Muscle of leg (tissue), 11 donors: ENCODE measurements around the gene TBC1D22A. TPM values are rescaled to one million over a fixed set of nuclear protein-coding genes. Genes with fewer than 3 reads are reported as not detected.
A peak's percentile ranks its signal among the peaks of the same experiment; 100 is the strongest.

Experiments used
- DNase-seq: peaks from one replicate; pipeline ENCODE4 v3.0.0; 2013
- H3K27ac ChIP-seq: one replicate; pipeline ENCODE4 v1.5.1; 2013; ENCODE audit warnings: mild to moderate bottlenecking, low read length, control low read depth
- H3K27me3 ChIP-seq: one replicate; pipeline ENCODE4 v1.6.1; 2013; ENCODE audit warnings: low read length; ENCODE audit not compliant: control insufficient read depth, insufficient read depth
- H3K36me3 ChIP-seq: one replicate; pipeline ENCODE4 v1.6.1; 2013; ENCODE audit warnings: low read length; ENCODE audit not compliant: control insufficient read depth, insufficient read depth
- H3K4me1 ChIP-seq: one replicate; pipeline ENCODE4 v1.6.1; 2013; ENCODE audit warnings: low read length; ENCODE audit not compliant: control insufficient read depth, insufficient read depth
- H3K4me3 ChIP-seq: one replicate; pipeline ENCODE4 v1.5.1; 2013; ENCODE audit warnings: low read length, control low read depth
- H3K9me3 ChIP-seq: replicated peaks from 2 replicates; pipeline ENCODE4 v1.6.1; 2013; ENCODE audit warnings: low read depth, low read length; ENCODE audit not compliant: control insufficient read depth
- WGBS: methylation state at CpG from one replicate; pipeline ENCODE4 v1.1.5; 2013; ENCODE audit warnings: missing lambda C conversion rate; ENCODE audit not compliant: insufficient coverage; 5-methylcytosine and 5-hydroxymethylcytosine counted together
- polyA plus RNA-seq, 8 donors: library from polyadenylated mRNA; unstranded; fragments of 120-200 nt; gene quantifications; one replicate each; pipeline versions ENCODE4 v1.2.1 to v1.2.3, GENCODE V29; 2013; ENCODE audit warnings: inconsistent platforms in 1 of 8, low replicate concordance in 1 of 8; ENCODE audit not compliant: insufficient read length in 8 of 8, insufficient read depth in 1 of 8
- total RNA-seq: library from RNA; stranded (reverse); fragments of 120-200 nt; gene quantifications from one replicate; pipeline ENCODE4 v1.2.4, GENCODE V29; 2013

TBC1D22A gene
- total and polyA plus RNA-seq, 9 donors, result 8.0 to 16.9 (median 15.6) TPM

DNA sequence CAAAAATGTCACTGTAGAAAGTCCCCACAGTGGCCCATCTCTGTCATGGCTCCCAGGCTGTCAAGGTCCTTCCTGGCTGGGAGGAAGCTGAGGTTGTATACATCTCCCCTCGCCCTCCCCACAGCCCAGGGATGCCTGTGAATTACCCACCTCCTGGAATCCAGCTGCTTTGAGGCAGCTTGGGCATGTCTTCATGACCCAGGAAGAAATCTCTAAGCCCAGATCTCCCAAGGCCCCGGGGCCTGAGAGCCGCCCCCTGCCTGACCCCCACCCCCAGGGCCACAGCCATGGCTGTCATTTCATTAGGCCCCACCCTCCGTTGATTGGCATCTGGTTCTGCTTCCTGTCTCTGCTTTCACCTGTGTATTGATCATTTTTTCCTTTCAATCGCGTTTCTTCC, 207.5 kb downstream of the TBC1D22A start:
- no peak for DNase-seq
- Histone ChIP-seq H3K9me3 (no peaks in the 10 kb centered on the region), H3K4me3 (no peak overlapping the region), H3K27me3 (no peaks in the 10 kb centered on the region), H3K4me1 (peaks cover 15% of the 10 kb centered on the region), H3K36me3 (peaks cover 12% of the 10 kb centered on the region), H3K27ac (no peak overlapping the region)
- WGBS, result 75% methylated on average over 6 of the region's 6 CpGs

DNA sequence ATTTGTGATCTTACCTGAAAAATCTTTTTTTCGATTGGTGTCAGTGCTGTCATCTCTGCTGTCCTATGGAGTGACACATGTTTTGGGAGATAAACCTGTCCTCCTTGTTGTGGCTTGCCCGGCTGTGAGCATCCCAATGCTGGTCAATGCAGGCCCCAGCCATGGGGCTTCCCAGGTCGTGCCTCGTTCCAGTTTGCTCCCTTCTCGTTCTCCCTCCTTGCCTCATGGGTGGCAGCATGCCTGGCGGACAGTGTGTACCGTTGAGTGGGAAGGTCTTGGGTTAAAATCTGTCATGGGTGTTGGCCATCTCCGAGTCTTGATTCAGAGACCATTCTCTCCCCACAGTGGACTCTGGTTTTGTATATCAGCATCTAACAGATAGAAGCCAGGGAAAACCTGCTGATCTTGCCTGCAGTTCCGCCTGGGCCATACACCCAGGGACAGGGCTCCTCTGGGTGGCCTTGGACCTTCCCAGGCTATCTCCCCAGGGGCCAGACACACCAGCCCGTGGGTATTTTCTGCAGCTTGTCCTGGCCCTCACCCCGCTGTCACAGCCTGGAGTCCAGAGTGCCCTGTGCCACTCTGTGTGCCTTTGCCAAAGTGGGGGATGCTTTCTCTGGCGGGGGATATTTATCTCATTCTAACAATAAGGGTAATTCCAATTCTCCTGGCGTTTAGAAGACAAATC, 208.1 kb downstream of the TBC1D22A start:
- peaks cover 15% of the 10 kb centered on the region for H3K36me3 ChIP-seq
- H3K4me3 ChIP-seq, result no peak overlapping the region
- no peak for DNase-seq
- no peaks in the 10 kb centered on the region for H3K9me3 ChIP-seq
- H3K4me1 ChIP-seq, result peaks cover 15% of the 10 kb centered on the region
- peak overlapping the region; percentile 55 for H3K27ac ChIP-seq
- no peaks in the 10 kb centered on the region for H3K27me3 ChIP-seq
- 86% methylated on average over 4 of the region's 13 CpGs for WGBS

GRCh38 chr22:46971099-46971763, 208.8 kb downstream of the TBC1D22A start:
- peak overlapping the region; percentile 72 for H3K27ac ChIP-seq
- H3K27me3 ChIP-seq, result no peaks in the 10 kb centered on the region
- WGBS, result 26% methylated on average over 8 of the region's 17 CpGs
- H3K36me3 ChIP-seq, result peaks cover 17% of the 10 kb centered on the region
- peak; percentile 88 for DNase-seq
- H3K4me1 ChIP-seq, result peaks cover 15% of the 10 kb centered on the region
- no peak overlapping the region for H3K4me3 ChIP-seq
- no peaks in the 10 kb centered on the region for H3K9me3 ChIP-seq

GRCh38 chr22:46971764-46972125, 209.3 kb downstream of the TBC1D22A start:
- DNase-seq, result no peak
- 80% methylated on average over 8 of the region's 8 CpGs for WGBS
- H3K4me3 ChIP-seq, result no peak overlapping the region
- peaks cover 17% of the 10 kb centered on the region for H3K36me3 ChIP-seq
- no peaks in the 10 kb centered on the region for H3K27me3 ChIP-seq
- peaks cover 15% of the 10 kb centered on the region for H3K4me1 ChIP-seq
- H3K27ac ChIP-seq, result peak overlapping the region; percentile 72
- H3K9me3 ChIP-seq, result no peaks in the 10 kb centered on the region

- peaks cover 17% of the 10 kb centered on the region for H3K36me3 ChIP-seq
- H3K27ac ChIP-seq, result no peak overlapping the region
- peaks cover 15% of the 10 kb centered on the region for H3K4me1 ChIP-seq
- no peak for DNase-seq
- H3K4me3 ChIP-seq, result no peak overlapping the region
- no peaks in the 10 kb centered on the region for H3K9me3 ChIP-seq
- H3K27me3 ChIP-seq, result no peaks in the 10 kb centered on the region
- 95% methylated on average over 13 of the region's 17 CpGs for WGBS
These were observed 209.8 kb downstream of the TBC1D22A start for GRCh38 chr22:46972256-46972655.

GRCh38 chr22:46972901-46973831, 210.7 kb downstream of the TBC1D22A start:
- Histone ChIP-seq H3K27me3 (no peaks in the 10 kb centered on the region), H3K4me3 (no peak overlapping the region), H3K27ac (no peak overlapping the region), H3K4me1 (peaks cover 15% of the 10 kb centered on the region), H3K9me3 (no peaks in the 10 kb centered on the region), H3K36me3 (peaks cover 22% of the 10 kb centered on the region)
- no peak for DNase-seq
- WGBS, result 85% methylated on average over 13 of the region's 32 CpGs

DNA sequence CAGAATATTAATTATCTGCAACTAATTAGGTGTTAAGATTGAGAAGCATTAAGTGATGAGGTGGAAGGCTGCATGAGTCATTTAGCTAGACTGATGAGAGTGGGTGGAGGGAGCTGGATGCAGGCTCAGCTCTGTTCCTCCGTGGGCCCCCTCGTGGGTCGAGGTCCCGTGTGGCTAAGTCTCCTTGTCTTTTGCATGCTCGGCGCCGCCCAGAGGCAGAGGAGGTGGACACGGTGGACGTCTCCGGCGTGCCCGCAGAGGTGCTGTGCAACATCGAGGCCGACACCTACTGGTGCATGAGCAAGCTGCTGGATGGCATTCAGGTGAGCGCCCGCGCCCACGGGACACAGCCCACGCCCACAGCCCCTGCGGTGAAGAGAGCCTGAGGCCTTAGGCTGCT, 211.6 kb downstream of the TBC1D22A start:
- Histone ChIP-seq H3K4me1 (peaks cover 15% of the 10 kb centered on the region), H3K27ac (no peak overlapping the region), H3K9me3 (no peaks in the 10 kb centered on the region), H3K36me3 (peaks cover 22% of the 10 kb centered on the region), H3K27me3 (no peaks in the 10 kb centered on the region), H3K4me3 (no peak overlapping the region)
- DNase-seq, result no peak
- WGBS, result 86% methylated on average over 20 of the region's 20 CpGs

- 93% methylated on average over 22 of the region's 24 CpGs for WGBS
- H3K27me3 ChIP-seq, result no peaks in the 10 kb centered on the region
- peaks cover 15% of the 10 kb centered on the region for H3K4me1 ChIP-seq
- no peak overlapping the region for H3K4me3 ChIP-seq
- H3K27ac ChIP-seq, result no peak overlapping the region
- H3K9me3 ChIP-seq, result no peaks in the 10 kb centered on the region
- peaks cover 29% of the 10 kb centered on the region for H3K36me3 ChIP-seq
- no peak for DNase-seq
These were observed 212.5 kb downstream of the TBC1D22A start for GRCh38 chr22:46974631-46975585.

DNA sequence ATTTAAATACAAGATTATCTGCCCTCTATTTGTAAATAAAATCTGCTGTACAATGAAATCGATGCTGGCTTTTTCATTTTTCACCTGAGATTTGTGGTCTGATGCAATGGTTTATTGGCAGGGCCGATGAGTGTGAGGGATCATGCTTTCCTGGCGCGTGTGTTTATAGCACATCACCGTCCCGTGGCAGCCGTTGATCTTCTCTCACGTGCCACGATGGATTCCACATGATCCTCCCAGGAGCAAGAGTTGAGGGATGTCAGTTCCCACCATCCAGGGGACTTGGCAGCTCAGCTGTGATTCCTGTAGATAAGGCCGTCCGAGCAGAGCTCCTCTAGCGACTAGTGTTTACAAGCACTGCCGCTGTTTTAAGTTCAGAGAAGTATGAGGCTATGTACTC, 213.7 kb downstream of the TBC1D22A start:
- no peak for DNase-seq
- H3K4me1 ChIP-seq, result peaks cover 8% of the 10 kb centered on the region
- WGBS, result 65% methylated on average over 11 of the region's 13 CpGs
- peaks cover 29% of the 10 kb centered on the region for H3K36me3 ChIP-seq
- no peak overlapping the region for H3K4me3 ChIP-seq
- no peaks in the 10 kb centered on the region for H3K27me3 ChIP-seq
- no peak overlapping the region for H3K27ac ChIP-seq
- H3K9me3 ChIP-seq, result no peaks in the 10 kb centered on the region
